HCT116 (cell line): Measurements from ENCODE around the gene GEMIN7. TPM values are rescaled to one million over a fixed set of nuclear protein-coding genes. Genes with fewer than 3 reads are reported as not detected.

Experiments
- ATAC-seq: fragments of 200-7000 bp; cut with Tn5 transposase; 2 replicates; pipeline ENCODE4 v1.9.1; 2020; ENCODE audit warnings: mild to moderate bottlenecking, moderate library complexity
- BruUV-seq: library from RNA; stranded (reverse); fragments of 400-500 nt; replicated peaks from 2 replicates; lab custom pipeline; 2021; lab: Mats Ljungman, UMichigan
- CTCF ChIA-PET: fragments of 300-600 bp; sonication (Branson Sonifier 250); formaldehyde crosslinking; loops from one replicate; lab custom pipeline; 2021; ENCODE audit warnings: antibody characterized with exemption; lab: Charles Lee
- POLR2A ChIA-PET: fragments of 300-600, 350-600 bp; sonication (Branson Sonifier 250); formaldehyde crosslinking; loops from one replicate; lab custom pipeline; 2021; ENCODE audit warnings: antibody characterized with exemption; lab: Charles Lee
- RAD21 ChIA-PET, 2 experiments: fragments of 300-600 bp; sonication (Branson Sonifier 250); formaldehyde crosslinking; loops; one replicate each; lab custom pipeline; 2023; ENCODE audit warnings: low total read pairs in 2 of 2; ENCODE audit not compliant: uncharacterized antibody in 2 of 2, unreplicated experiment in 2 of 2, low non-redundant PET in 1 of 2; lab: Charles Lee
- DNase-seq: peaks from one replicate; pipeline ENCODE4 v3.0.0-alpha.2; 2010; ENCODE audit warnings: low read depth, low spot score
- H2AFZ ChIP-seq: fragments of 200-600 bp; shearing (Covaris generic), sonication (generic); 2 replicates; pipeline ENCODE4 v1.6.1; 2017; ENCODE audit warnings: low read depth, mixed run types, mixed read lengths, antibody characterized with exemption, low read length; ENCODE audit not compliant: poor library complexity, severe bottlenecking
- H3K27ac ChIP-seq: 2 replicates; pipeline ENCODE4 v1.5.1; 2012; ENCODE audit warnings: low read depth, low read length
- H3K27me3 ChIP-seq: fragments of 200-600 bp; sonication (generic); 2 replicates; pipeline ENCODE4 v1.6.1; 2016; ENCODE audit warnings: mixed run types, low read length, mixed read lengths; ENCODE audit not compliant: insufficient read depth
- H3K36me3 ChIP-seq, 2 experiments: fragments of 200-500 bp in 1 of 2; fragments of 200-600 bp in 1 of 2; sonication (Bioruptor generic) in 1 of 2; sonication (generic) in 1 of 2; 2 replicates each; pipeline versions ENCODE4 v1.5.1 to v1.6.1; 2014 to 2016; ENCODE audit warnings: low read length in 2 of 2, inconsistent platforms in 1 of 2, mixed read lengths in 1 of 2, mixed run types in 1 of 2; ENCODE audit not compliant: insufficient read depth in 2 of 2, control insufficient read depth in 1 of 2
- H3K4me1 ChIP-seq, 2 experiments: fragments of 200-600 bp in 1 of 2; sonication (generic) in 1 of 2; 2 replicates each; pipeline versions ENCODE4 v1.5.1 to v1.6.1; 2012 to 2017; ENCODE audit warnings: low read length in 2 of 2, inconsistent platforms in 1 of 2, mild to moderate bottlenecking in 1 of 2, mixed read lengths in 1 of 2, mixed run types in 1 of 2, moderate library complexity in 1 of 2; ENCODE audit not compliant: insufficient read depth in 2 of 2, control insufficient read depth in 1 of 2
- H3K4me2 ChIP-seq: fragments of 200-600 bp; sonication (generic); 2 replicates; pipeline ENCODE4 v1.6.1; 2017; ENCODE audit warnings: mixed run types, low read length, mixed read lengths
- H3K4me3 ChIP-seq, 2 experiments: fragments of 200-600 bp in 1 of 2; sonication (generic) in 1 of 2; replicated peaks in 1 of 2; 2 replicates each; pipeline ENCODE4 v1.5.1; 2011 to 2016; ENCODE audit warnings: low read length in 2 of 2, control low read depth in 1 of 2, low read depth in 1 of 2, mild to moderate bottlenecking in 1 of 2, mixed read lengths in 1 of 2, mixed run types in 1 of 2
- H3K79me2 ChIP-seq: fragments of 200-600 bp; sonication (generic); 2 replicates; pipeline ENCODE4 v1.6.1; 2017; ENCODE audit warnings: mild to moderate bottlenecking, mixed run types, low read length, moderate library complexity, mixed read lengths; ENCODE audit not compliant: insufficient read depth
- H3K9ac ChIP-seq: fragments of 200-600 bp; sonication (generic); 2 replicates; pipeline ENCODE4 v1.6.1; 2016; ENCODE audit warnings: low read length, mixed read lengths
- H3K9me2 ChIP-seq: fragments of 200-600 bp; sonication (generic), shearing (Covaris generic); 2 replicates; pipeline ENCODE4 v1.6.1; 2017; ENCODE audit warnings: mixed run types, mild to moderate bottlenecking, moderate library complexity; ENCODE audit not compliant: insufficient read depth
- H3K9me3 ChIP-seq, 2 experiments: fragments of 200-500 bp in 1 of 2; fragments of 200-600 bp in 1 of 2; sonication (Bioruptor generic) in 1 of 2; sonication (generic) in 1 of 2; 2 replicates each; pipeline ENCODE4 v1.6.1; 2014 to 2017; ENCODE audit warnings: low read length in 2 of 2, mixed read lengths in 2 of 2, inconsistent platforms in 1 of 2, low read depth in 1 of 2, mild to moderate bottlenecking in 1 of 2, mixed run types in 1 of 2, moderate library complexity in 1 of 2; ENCODE audit not compliant: control insufficient read depth in 1 of 2, insufficient read depth in 1 of 2
- H4K20me1 ChIP-seq: fragments of 200-600 bp; sonication (generic), shearing (Covaris generic); 2 replicates; pipeline ENCODE4 v1.6.1; 2017; ENCODE audit warnings: mixed run types, mild to moderate bottlenecking, moderate library complexity; ENCODE audit not compliant: insufficient read depth
- CEBPB ChIP-seq: IDR thresholded peaks from 2 replicates; pipeline ENCODE4 v1.6.1; 2012; ENCODE audit warnings: low read depth
- EGR1 ChIP-seq: IDR thresholded peaks from 2 replicates; pipeline ENCODE4 v1.6.1; 2012; ENCODE audit warnings: low read depth
- JUND ChIP-seq: IDR thresholded peaks from 2 replicates; pipeline ENCODE4 v1.6.1; 2012
- POLR2AphosphoS5 ChIP-seq: IDR thresholded peaks from 2 replicates; pipeline ENCODE4 v1.6.1; 2011; ENCODE audit warnings: mild to moderate bottlenecking, low read depth, low read length, moderate library complexity
- RAD21 ChIP-seq: IDR thresholded peaks from 2 replicates; pipeline ENCODE4 v1.6.1; 2012; ENCODE audit warnings: low read depth, mild to moderate bottlenecking
- SIN3A ChIP-seq: IDR thresholded peaks from 2 replicates; pipeline ENCODE4 v1.6.1; 2012; ENCODE audit warnings: low read depth
- SRF ChIP-seq: IDR thresholded peaks from 2 replicates; pipeline ENCODE4 v1.6.1; 2012; ENCODE audit warnings: low read depth
- YY1 ChIP-seq: IDR thresholded peaks from 2 replicates; pipeline ENCODE4 v1.6.1; 2011; ENCODE audit warnings: low read length, low read depth, moderate library complexity, mild to moderate bottlenecking; ENCODE audit not compliant: insufficient replicate concordance; ENCODE audit errors: extremely low read depth
- ZFX ChIP-seq: fragments of 450-650 bp; IDR thresholded peaks from 2 replicates; pipeline ENCODE4 v1.6.1; 2017
- intact Hi-C: fragments of 100-400 bp; cut with micrococcal nuclease; formaldehyde crosslinking; loops from 2 replicates; pipeline ENCODE4 v1.10.0; 2022
- total RNA-seq: library from RNA; stranded (reverse); gene quantifications from one replicate; pipeline ENCODE4 v1.2.1, GENCODE V29; 2021; ENCODE audit not compliant: unreplicated experiment
- TF ChIP-seq, protein P1 (sequence below): IDR thresholded peaks from 2 replicates; pipeline ENCODE4 v1.6.1; 2012; ENCODE audit warnings: low read depth
- TF ChIP-seq, protein P2 (sequence below): IDR thresholded peaks from 2 replicates; pipeline ENCODE4 v1.6.1; 2012
- TF ChIP-seq, protein P3 (sequence below): IDR thresholded peaks from 2 replicates; pipeline ENCODE4 v1.6.1; 2012

The GEMIN7 gene
- total RNA-seq, 1 experiment from 2014 or later, result 35.4 TPM

- Histone ChIP-seq H4K20me1 (0 out of 2 replicates have a peak, but pooled peaks cover 4% of the 10 kb centered on the region), H3K9me2 (no peaks in the 10 kb centered on the region), H3K4me3 (no peak overlapping the region), H3K9ac (no peak overlapping the region), H3K27ac (no peak overlapping the region), H3K36me3 (no peaks in the 10 kb centered on the region)
- DNase-seq, result no peak
- ChIA-PET CTCF (interaction anchor here (0.7 kb wide), 1 partner anchor 203 kb away, joined by 3 read pairs; no protein-coding TSS in a partner anchor), POLR2A (no interaction called here)
- BruUV-seq, result no TSS peak
- intact Hi-C loops, result no loop called here
- TF ChIP-seq, protein P1, sequence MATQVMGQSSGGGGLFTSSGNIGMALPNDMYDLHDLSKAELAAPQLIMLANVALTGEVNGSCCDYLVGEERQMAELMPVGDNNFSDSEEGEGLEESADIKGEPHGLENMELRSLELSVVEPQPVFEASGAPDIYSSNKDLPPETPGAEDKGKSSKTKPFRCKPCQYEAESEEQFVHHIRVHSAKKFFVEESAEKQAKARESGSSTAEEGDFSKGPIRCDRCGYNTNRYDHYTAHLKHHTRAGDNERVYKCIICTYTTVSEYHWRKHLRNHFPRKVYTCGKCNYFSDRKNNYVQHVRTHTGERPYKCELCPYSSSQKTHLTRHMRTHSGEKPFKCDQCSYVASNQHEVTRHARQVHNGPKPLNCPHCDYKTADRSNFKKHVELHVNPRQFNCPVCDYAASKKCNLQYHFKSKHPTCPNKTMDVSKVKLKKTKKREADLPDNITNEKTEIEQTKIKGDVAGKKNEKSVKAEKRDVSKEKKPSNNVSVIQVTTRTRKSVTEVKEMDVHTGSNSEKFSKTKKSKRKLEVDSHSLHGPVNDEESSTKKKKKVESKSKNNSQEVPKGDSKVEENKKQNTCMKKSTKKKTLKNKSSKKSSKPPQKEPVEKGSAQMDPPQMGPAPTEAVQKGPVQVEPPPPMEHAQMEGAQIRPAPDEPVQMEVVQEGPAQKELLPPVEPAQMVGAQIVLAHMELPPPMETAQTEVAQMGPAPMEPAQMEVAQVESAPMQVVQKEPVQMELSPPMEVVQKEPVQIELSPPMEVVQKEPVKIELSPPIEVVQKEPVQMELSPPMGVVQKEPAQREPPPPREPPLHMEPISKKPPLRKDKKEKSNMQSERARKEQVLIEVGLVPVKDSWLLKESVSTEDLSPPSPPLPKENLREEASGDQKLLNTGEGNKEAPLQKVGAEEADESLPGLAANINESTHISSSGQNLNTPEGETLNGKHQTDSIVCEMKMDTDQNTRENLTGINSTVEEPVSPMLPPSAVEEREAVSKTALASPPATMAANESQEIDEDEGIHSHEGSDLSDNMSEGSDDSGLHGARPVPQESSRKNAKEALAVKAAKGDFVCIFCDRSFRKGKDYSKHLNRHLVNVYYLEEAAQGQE, result no peak
- TF ChIP-seq POLR2AphosphoS5 (no peak), SIN3A (no peak), ZFX (no peak)
- TF ChIP-seq, all 23 proteins: peak for 0
- RAD21 ChIA-PET, result no interaction called here
- H3K27me3 ChIP-seq, result no peaks in the 10 kb centered on the region
- no peaks in the 10 kb centered on the region for H3K9me3 ChIP-seq
- H3K79me2 ChIP-seq, result peaks cover 88% of the 10 kb centered on the region
- ATAC-seq, result no peak
- H3K4me2 ChIP-seq, result no peak overlapping the region
- no peak overlapping the region for H2AFZ ChIP-seq
- H3K4me1 ChIP-seq, result peaks cover 0 to 4% of the 10 kb centered on the region in 2 experiments; a peak in 1 of 4 replicates
Observed at GRCh38 chr19:45107621-45108150, 28.6 kb downstream of the GEMIN7 start.

DNA sequence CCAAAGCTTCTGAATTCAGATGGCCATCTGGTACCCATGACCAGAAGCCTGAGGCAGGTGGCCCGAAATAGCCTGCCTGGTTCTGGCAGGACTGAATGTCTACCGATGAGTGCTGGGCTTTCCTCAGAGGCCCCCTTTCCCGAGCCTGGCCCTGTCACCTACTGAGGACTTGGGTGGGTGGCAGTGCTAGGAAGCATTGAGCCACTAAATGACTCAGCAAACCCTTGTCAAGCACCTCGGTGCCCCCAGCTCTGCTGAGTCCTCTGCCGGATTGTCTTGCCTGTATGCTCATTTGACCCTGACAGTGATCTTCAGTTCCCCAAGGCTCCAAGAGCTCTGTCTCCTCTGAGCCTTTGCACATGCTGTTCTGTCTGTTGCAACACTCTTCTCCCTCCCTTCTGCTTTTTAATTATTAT is 31.8 kb downstream of the GEMIN7 start:
- Histone ChIP-seq H2AFZ (no peak overlapping the region), H3K9ac (no peak overlapping the region), H3K4me1 (peaks cover 4 to 9% of the 10 kb centered on the region in 2 experiments; a peak in 1 of 4 replicates), H3K36me3 (no peaks in the 10 kb centered on the region), H4K20me1 (0 out of 2 replicates have a peak, but pooled peaks cover 4% of the 10 kb centered on the region), H3K4me3 (no peak overlapping the region), H3K9me3 (no peaks in the 10 kb centered on the region), H3K4me2 (no peak overlapping the region), H3K79me2 (peaks cover 90% of the 10 kb centered on the region), H3K9me2 (no peaks in the 10 kb centered on the region), H3K27ac (no peak overlapping the region), H3K27me3 (no peaks in the 10 kb centered on the region)
- ChIA-PET RAD21 (no interaction called here), CTCF (interaction anchor here (1.9 kb wide), 1 partner anchor 14 kb away, joined by 5 read pairs; no protein-coding TSS in a partner anchor), POLR2A (no interaction called here)
- BruUV-seq, result no TSS peak
- intact Hi-C loops, result no loop called here
- no peak for ATAC-seq
- no peak for TF ChIP-seq RAD21
- no peak for TF ChIP-seq JUND
- TF ChIP-seq EGR1, result no peak
- no peak for TF ChIP-seq SRF
- TF ChIP-seq, protein P2, sequence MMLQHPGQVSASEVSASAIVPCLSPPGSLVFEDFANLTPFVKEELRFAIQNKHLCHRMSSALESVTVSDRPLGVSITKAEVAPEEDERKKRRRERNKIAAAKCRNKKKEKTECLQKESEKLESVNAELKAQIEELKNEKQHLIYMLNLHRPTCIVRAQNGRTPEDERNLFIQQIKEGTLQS, result no peak
- TF ChIP-seq YY1, result no peak
- TF ChIP-seq, protein P3, sequence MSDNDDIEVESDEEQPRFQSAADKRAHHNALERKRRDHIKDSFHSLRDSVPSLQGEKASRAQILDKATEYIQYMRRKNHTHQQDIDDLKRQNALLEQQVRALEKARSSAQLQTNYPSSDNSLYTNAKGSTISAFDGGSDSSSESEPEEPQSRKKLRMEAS, result no peak
- no peak for TF ChIP-seq CEBPB
- DNase-seq, result no peak
